OCI-LY7 (cell line): ENCODE data around the gene KLF16.

Experiments
- EZH2phosphoT487 ChIP-seq: fragments of 200-600 bp; sonication (generic); IDR thresholded peaks from 2 replicates; pipeline ENCODE4 v1.6.1; 2018; ENCODE audit warnings: low read depth, borderline replicate concordance, mild to moderate bottlenecking, mixed run types, antibody characterized with exemption, low read length, moderate library complexity, mixed read lengths
- TF ChIP-seq, protein P1 (sequence below): fragments of 200-600 bp; sonication (generic); conservative IDR thresholded peaks from 2 replicates; pipeline ENCODE4 v1.5.1; 2014; ENCODE audit warnings: mild to moderate bottlenecking, antibody characterized with exemption, low read length, moderate library complexity, mixed read lengths

DNA sequence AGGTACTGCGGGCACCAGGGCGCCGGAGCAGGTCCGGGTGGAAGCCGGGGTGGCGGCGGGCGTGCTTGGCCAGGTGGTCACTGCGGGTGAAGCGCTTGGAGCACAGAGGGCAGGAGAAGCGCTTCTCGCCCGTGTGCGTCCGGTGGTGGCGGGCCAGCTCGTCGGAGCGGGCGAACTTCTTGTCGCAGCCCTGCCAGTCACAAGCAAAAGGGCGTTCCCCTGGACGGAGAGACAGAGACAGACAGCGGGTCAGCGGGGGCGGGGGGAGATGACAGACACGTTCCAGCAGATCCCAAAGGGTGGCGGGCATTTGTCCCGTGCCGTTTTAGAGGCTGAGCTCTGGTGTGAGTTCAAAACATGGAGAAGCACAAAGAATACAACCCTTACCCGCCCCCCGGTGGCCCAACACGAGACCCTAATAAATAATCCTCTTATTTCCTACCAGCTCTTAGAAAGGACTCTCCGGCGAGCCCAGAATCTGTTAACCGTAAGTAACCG, 8.8 kb downstream of the KLF16 start:
- TF ChIP-seq, protein P1, sequence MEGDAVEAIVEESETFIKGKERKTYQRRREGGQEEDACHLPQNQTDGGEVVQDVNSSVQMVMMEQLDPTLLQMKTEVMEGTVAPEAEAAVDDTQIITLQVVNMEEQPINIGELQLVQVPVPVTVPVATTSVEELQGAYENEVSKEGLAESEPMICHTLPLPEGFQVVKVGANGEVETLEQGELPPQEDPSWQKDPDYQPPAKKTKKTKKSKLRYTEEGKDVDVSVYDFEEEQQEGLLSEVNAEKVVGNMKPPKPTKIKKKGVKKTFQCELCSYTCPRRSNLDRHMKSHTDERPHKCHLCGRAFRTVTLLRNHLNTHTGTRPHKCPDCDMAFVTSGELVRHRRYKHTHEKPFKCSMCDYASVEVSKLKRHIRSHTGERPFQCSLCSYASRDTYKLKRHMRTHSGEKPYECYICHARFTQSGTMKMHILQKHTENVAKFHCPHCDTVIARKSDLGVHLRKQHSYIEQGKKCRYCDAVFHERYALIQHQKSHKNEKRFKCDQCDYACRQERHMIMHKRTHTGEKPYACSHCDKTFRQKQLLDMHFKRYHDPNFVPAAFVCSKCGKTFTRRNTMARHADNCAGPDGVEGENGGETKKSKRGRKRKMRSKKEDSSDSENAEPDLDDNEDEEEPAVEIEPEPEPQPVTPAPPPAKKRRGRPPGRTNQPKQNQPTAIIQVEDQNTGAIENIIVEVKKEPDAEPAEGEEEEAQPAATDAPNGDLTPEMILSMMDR: 0 out of 2 replicates have a peak, but pooled peaks have one; percentile 19
- no peak for TF ChIP-seq EZH2phosphoT487
